ENCODE results near the gene CRTC1. TPM values are rescaled to one million over a fixed set of nuclear protein-coding genes. Genes with fewer than 3 reads are reported as not detected.

Gene CRTC1
- total RNA-seq, 1 experiment from 2014 or later, result 19.0 TPM

- no peak overlapping the region for H3K18ac ChIP-seq (ENCODE audit: insufficient read length, low read depth, low read length)
Observed at GRCh38 chr19:18828786-18829185, 145.3 kb downstream of the CRTC1 start.

More at GRCh38 chr19:18828786-18829185, 145.3 kb downstream of the CRTC1 start:
- peaks cover 57% of the 10 kb centered on the region for H3K27me3 Mint-ChIP-seq (ENCODE audit: low read depth)
- no peak for TF ChIP-seq CTCF (conservative IDR thresholded peaks at IDR 0.05)
- Histone ChIP-seq H4K8ac (replicated peaks; ENCODE audit: insufficient read length, low read depth, low read length) (no peak overlapping the region), H3T11ph (ENCODE audit: low read length) (no peak overlapping the region), H2BK20ac (ENCODE audit: low read depth, low read length, poor library complexity, severe bottlenecking) (no peak overlapping the region), H3K9ac (ENCODE audit: extremely low read depth, insufficient read length, low read length) (no peak overlapping the region), H3K9me3 (ENCODE audit: control insufficient read depth, low read depth, low read length) (no peaks in the 10 kb centered on the region), H3K27ac (ENCODE audit: insufficient read length, low read depth, low read length) (no peak overlapping the region), H3K79me1 (ENCODE audit: insufficient read depth, low read depth, low read length, poor library complexity, severe bottlenecking) (no peaks in the 10 kb centered on the region), H3K4me1 (ENCODE audit: insufficient read depth, low read length) (no peaks in the 10 kb centered on the region), H2BK5ac (ENCODE audit: insufficient read length, low read length) (no peak overlapping the region), H3K79me2 (ENCODE audit: insufficient read depth, low read length) (peaks cover 10% of the 10 kb centered on the region; the same call in 1 of the 2 replicates), H2BK12ac (ENCODE audit: insufficient read length, low read depth, low read length) (no peak overlapping the region), H3K27me3 (ENCODE audit: insufficient read depth, low read length) (peaks cover 3% of the 10 kb centered on the region; the same call in 1 of the 2 replicates), H3K4ac (ENCODE audit: low read depth, low read length) (no peak overlapping the region), H3K4me2 (ENCODE audit: insufficient read depth, insufficient read length, low read length) (no peak overlapping the region), H2BK120ac (ENCODE audit: low read depth, low read length, poor library complexity, severe bottlenecking) (no peak overlapping the region), H2BK15ac (ENCODE audit: low read depth, low read length) (no peak overlapping the region), H4K91ac (ENCODE audit: insufficient read length, low read depth, low read length) (no peak overlapping the region), H3K56ac (ENCODE audit: insufficient read length, low read depth, low read length) (no peak overlapping the region), H3K23ac (ENCODE audit: insufficient read length, low read depth, low read length) (no peak overlapping the region), H4K20me1 (ENCODE audit: control insufficient read depth, insufficient read depth, insufficient read length) (no peaks in the 10 kb centered on the region), H4K5ac (ENCODE audit: insufficient read length, low read depth, low read length) (no peak overlapping the region), H3K23me2 (ENCODE audit: insufficient read length, low read depth, low read length, poor library complexity, severe bottlenecking) (peaks cover 8% of the 10 kb centered on the region), H3K14ac (ENCODE audit: insufficient read depth, low read length) (no peak overlapping the region), H2AFZ (ENCODE audit: low read length) (no peak overlapping the region), H2AK5ac (ENCODE audit: insufficient read length, low read length) (no peak overlapping the region)
- no peak overlapping the region for H3K4me3 Mint-ChIP-seq
- peaks cover 0 to 8% (median 6%) of the 10 kb centered on the region in 3 experiments; a peak in 5 of 7 replicates for H3K36me3 Mint-ChIP-seq (ENCODE audit: insufficient read depth in 1 of 3, low read depth in 3 of 3)
- peaks cover 13% of the 10 kb centered on the region in 2 experiments for H3K9me3 Mint-ChIP-seq
- H3K4me1 Mint-ChIP-seq, result peaks cover 8 to 11% of the 10 kb centered on the region in 2 experiments
- DNase-seq, result no peak
- no CpG with 5 or more reads among the region's 6 CpGs for WGBS (ENCODE audit: extremely low coverage, insufficient read length, low lambda C conversion rate)
- no peak overlapping the region for H3K27ac Mint-ChIP-seq

Data from H9 (cell line).